ENCODE results near the gene GRIP1.

GRIP1 gene

DNA sequence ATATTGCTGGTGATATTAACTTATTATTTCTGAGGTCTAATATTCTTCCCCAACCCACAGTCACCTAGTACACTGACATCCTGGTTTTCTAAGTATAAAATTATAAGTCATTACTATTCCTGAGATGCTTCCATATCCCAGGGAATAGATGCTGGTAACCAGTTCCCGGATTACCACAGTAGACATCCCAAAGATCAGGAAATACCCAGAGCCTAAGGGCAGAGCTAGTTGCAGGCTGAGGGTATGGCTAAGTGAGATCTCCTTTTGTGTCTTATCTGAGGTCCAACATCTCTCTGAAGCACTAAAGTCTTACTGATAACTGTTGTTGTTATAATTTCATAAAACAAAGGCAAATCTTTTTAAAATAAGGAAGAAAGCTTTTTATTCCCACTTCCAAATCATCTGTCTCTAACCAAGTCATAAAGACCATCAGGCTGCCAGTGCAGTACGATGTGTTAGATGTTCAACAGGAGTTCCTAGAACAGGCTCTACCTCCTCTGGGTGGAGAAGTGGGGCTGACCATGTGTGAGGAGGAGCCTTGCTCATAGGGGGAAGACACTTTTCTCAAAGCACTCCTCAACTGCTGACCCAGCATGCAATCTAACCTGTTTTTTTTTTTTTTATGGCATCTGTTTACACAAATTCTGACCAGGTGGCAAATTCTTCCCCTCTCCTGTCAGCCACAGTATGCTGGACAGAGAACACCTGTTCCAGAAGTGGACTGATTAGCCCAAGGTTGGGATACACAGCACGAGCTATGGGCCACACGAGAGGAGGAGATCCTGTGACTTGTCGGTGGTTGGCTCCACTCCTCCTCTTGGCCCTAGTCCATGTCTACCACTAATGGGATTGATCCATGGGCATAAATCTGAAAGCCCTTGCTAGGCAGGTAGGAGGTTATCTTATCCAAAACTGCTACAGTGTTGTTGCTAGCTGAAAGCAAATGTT lies 16.1 kb upstream of the GRIP1 start:
- no peak overlapping the region for H3K4me3 ChIP-seq
- no peak overlapping the region for H3K4me2 ChIP-seq
- peaks cover 7% of the 10 kb centered on the region; the same call in 1 of the 2 replicates for H3K9me3 ChIP-seq
- peaks cover 21% of the 10 kb centered on the region; the same call in 1 of the 2 replicates for H3K4me1 ChIP-seq
- no peaks in the 10 kb centered on the region for H4K20me1 ChIP-seq
- no peaks in the 10 kb centered on the region for H3K36me3 ChIP-seq
- H3K9ac ChIP-seq = no peak overlapping the region
- H3K27me3 ChIP-seq = no peaks in the 10 kb centered on the region
- H3K27ac ChIP-seq = no peak overlapping the region
- no peak for TF ChIP-seq Cebpa-rat (IDR thresholded peaks at IDR 0.05)

DNA sequence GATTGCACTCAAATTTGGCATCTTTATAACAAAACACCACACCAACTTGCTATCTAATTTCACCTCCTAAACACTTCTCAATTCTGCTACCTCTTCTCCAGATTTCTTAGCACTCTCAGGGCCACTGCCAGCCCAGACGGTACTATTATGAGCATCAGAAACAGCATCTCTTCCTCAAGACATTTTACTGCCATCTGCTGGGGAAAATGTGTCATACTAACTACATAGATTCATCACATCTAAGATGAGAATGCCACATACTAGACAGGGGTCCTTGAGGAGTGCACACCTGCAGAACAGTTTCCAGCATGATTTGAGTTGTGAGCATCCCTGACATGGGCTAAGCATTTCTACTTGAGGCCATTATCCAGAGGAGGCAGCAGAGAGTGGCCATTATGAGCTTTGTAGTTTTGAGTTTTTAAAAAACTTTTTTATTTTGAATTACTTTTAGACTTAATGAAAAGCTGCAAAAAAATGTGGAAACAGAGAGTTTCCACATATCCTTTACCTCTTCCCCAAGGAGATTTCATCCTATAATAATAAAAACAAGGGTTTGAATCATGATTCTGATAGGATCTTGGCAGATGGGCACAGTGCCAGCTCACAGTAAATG lies 15.1 kb upstream of the GRIP1 start:
- H3K9ac ChIP-seq = no peak overlapping the region
- H3K36me3 ChIP-seq = no peaks in the 10 kb centered on the region
- H3K4me1 ChIP-seq = peaks cover 21% of the 10 kb centered on the region; the same call in 1 of the 2 replicates
- no peaks in the 10 kb centered on the region for H3K27me3 ChIP-seq
- H3K27ac ChIP-seq = no peak overlapping the region
- no peak for TF ChIP-seq Cebpa-rat (IDR thresholded peaks at IDR 0.05)
- H3K4me3 ChIP-seq = no peak overlapping the region
- no peaks in the 10 kb centered on the region for H3K9me3 ChIP-seq
- no peak overlapping the region for H3K4me2 ChIP-seq
- no peaks in the 10 kb centered on the region for H4K20me1 ChIP-seq

DNA sequence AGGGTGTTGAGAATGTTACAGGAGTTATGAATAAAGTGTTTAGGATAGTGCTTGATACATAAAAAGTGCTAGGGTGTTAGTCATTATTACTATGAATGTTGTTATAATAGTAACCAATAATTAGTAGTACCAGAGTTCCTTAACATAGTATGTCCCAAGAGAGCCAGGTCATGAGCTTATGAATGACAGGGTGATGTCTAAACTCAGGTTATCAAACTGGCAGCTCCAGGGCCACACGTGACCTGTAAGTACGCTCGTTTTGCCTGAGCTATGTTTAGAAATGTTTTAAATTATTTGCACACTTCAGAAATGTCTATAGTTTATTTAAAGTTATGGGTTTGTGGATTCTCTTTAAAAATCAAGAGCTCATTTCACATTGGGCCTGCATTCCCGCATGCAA lies 14.1 kb upstream of the GRIP1 start:
- Histone ChIP-seq H3K9me3 (no peaks in the 10 kb centered on the region), H3K27me3 (no peaks in the 10 kb centered on the region), H4K20me1 (no peaks in the 10 kb centered on the region), H3K4me1 (peaks cover 21% of the 10 kb centered on the region; the same call in 1 of the 2 replicates), H3K9ac (no peak overlapping the region), H3K36me3 (no peaks in the 10 kb centered on the region), H3K27ac (no peak overlapping the region), H3K4me2 (no peak overlapping the region), H3K4me3 (no peak overlapping the region)
- TF ChIP-seq Cebpa-rat (IDR thresholded peaks at IDR 0.05) = no peak

DNA sequence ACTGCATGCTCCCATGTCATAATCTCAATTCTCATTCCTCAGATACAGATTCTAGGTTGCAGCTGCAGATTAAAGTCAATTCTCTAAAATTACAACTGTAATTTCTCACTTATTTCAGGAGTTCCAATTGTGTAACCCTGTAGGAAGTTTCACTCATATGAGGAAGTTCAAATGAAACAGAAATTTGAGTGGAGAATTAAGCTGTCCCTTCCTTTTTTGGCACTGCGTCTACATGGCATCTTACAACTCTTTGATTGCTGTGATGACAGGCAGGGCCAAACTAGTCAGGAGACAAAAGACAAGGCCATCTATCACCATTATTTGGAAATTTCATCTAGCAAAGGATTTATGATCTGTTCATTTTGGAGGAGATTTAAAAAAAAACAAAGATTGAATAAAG lies 13.3 kb upstream of the GRIP1 start:
- Histone ChIP-seq H3K4me3 (no peak overlapping the region), H3K9ac (no peak overlapping the region), H3K4me1 (peaks cover 16% of the 10 kb centered on the region; the same call in 1 of the 2 replicates), H3K4me2 (no peak overlapping the region; the same call in 1 of the 2 replicates), H3K36me3 (no peaks in the 10 kb centered on the region), H3K27me3 (no peaks in the 10 kb centered on the region), H3K9me3 (no peaks in the 10 kb centered on the region), H3K27ac (no peak overlapping the region), H4K20me1 (no peaks in the 10 kb centered on the region)
- no peak for TF ChIP-seq Cebpa-rat (IDR thresholded peaks at IDR 0.05)

DNA sequence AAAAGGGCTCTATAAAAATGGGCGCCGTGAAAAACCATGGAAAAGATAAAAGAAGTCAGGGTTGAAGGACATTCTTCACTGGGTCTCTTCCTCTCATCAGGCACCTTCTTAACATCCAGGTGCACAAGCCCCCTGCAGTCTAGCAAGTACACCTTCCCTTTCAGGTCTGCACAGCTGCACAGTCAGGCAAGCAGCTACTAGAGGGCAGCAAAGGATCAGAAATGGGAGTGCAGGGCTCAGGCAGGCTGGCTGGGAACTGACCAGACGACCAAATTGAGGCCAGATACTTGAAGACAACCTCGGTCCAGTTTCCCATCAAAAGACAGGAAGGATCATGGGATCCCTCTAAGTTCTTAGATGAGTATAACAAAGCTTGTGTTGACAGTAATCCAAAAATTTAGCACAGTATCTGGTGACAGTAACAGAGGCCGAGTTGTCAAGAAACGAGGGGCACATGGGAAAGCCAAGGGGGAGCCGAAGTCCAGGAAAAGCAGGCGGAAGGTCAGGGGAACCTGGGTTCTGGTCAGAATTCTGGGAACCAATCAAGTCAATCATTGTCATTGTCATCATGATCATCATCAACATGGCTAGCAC lies 10.1 kb upstream of the GRIP1 start:
- H3K27me3 ChIP-seq = no peaks in the 10 kb centered on the region
- no peak overlapping the region for H3K9ac ChIP-seq
- no peak for TF ChIP-seq Cebpa-rat (IDR thresholded peaks at IDR 0.05)
- H4K20me1 ChIP-seq = no peaks in the 10 kb centered on the region
- no peak overlapping the region for H3K4me3 ChIP-seq
- no peak overlapping the region for H3K27ac ChIP-seq
- H3K4me1 ChIP-seq = peaks cover 16% of the 10 kb centered on the region; the same call in 1 of the 2 replicates
- H3K4me2 ChIP-seq = no peak overlapping the region
- H3K9me3 ChIP-seq = no peaks in the 10 kb centered on the region
- no peaks in the 10 kb centered on the region for H3K36me3 ChIP-seq

DNA sequence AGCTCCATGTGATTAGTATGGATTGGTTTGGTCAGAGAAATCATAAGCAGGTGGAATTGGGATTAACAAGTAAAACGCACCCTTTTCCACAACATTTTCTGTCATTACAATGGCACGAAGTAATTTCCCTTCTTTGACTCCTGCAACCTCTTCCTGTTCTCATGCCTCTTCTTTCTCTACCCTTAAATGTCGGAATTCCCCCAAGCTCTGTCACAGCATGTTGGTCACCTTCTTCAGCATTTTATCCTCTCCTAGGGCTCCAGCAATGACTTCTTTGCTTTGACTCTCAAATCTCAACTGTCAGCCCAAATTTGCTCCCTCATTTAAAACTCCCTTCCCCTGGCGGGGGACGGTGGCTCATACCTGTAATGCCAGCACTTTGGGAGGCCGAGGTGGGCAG lies 5.3 kb upstream of the GRIP1 start:
- no peaks in the 10 kb centered on the region for H3K9me3 ChIP-seq
- H3K4me3 ChIP-seq = no peak overlapping the region
- H4K20me1 ChIP-seq = no peaks in the 10 kb centered on the region
- no peak overlapping the region for H3K9ac ChIP-seq
- H3K36me3 ChIP-seq = no peaks in the 10 kb centered on the region
- no peaks in the 10 kb centered on the region for H3K4me1 ChIP-seq
- no peaks in the 10 kb centered on the region for H3K27me3 ChIP-seq
- no peak for TF ChIP-seq Cebpa-rat (IDR thresholded peaks at IDR 0.05)
- no peak overlapping the region for H3K4me2 ChIP-seq
- no peak overlapping the region for H3K27ac ChIP-seq

DNA sequence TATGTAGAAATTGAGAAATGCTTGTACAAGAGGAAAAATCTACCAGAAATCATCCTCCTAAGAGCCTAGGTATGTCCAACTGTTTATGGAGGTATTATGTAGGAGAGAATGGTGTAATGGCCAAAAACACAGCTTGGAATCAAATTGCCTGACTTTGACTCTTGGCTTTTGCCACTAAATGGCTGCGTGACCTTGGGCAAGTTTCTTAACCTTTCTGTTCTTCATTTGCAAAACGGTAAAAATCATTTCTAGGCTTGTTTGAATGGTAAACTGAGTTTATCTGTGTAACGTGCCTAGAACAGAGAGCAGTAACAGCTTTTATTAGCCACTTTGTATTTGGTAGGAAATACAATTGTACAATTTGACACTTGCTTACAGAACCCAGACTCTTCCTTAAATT lies 4.9 kb upstream of the GRIP1 start:
- H3K4me3 ChIP-seq = no peak overlapping the region
- H3K4me1 ChIP-seq = no peaks in the 10 kb centered on the region
- H3K4me2 ChIP-seq = no peak overlapping the region
- no peaks in the 10 kb centered on the region for H3K27me3 ChIP-seq
- no peak for TF ChIP-seq Cebpa-rat (IDR thresholded peaks at IDR 0.05)
- no peaks in the 10 kb centered on the region for H3K36me3 ChIP-seq
- no peaks in the 10 kb centered on the region for H4K20me1 ChIP-seq
- H3K9me3 ChIP-seq = no peaks in the 10 kb centered on the region
- H3K27ac ChIP-seq = no peak overlapping the region
- no peak overlapping the region for H3K9ac ChIP-seq

DNA sequence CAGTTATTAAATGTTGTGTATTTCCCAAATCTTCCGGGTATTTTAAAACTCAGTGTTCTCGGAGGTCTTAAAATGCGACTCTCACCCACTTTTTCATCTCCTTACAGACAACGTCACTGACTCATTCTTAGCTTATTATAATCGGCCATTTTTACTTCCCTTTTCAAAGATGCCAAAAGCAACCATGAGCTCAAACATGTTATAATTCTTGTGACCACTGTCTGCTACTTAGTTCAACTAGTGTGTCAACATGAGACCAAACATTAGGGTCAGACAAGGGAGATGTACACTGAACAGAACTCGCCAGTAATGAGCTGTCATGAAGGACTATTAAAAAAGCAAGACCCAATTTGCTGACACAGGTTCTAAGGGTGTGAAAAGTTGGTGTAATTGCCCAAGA lies 4.2 kb upstream of the GRIP1 start:
- H3K27me3 ChIP-seq = no peaks in the 10 kb centered on the region
- H3K36me3 ChIP-seq = no peaks in the 10 kb centered on the region
- no peak for TF ChIP-seq Cebpa-rat (IDR thresholded peaks at IDR 0.05)
- no peaks in the 10 kb centered on the region for H3K9me3 ChIP-seq
- no peaks in the 10 kb centered on the region for H3K4me1 ChIP-seq
- H4K20me1 ChIP-seq = no peaks in the 10 kb centered on the region
- H3K9ac ChIP-seq = no peak overlapping the region
- no peak overlapping the region for H3K4me3 ChIP-seq
- H3K4me2 ChIP-seq = no peak overlapping the region
- no peak overlapping the region for H3K27ac ChIP-seq

DNA sequence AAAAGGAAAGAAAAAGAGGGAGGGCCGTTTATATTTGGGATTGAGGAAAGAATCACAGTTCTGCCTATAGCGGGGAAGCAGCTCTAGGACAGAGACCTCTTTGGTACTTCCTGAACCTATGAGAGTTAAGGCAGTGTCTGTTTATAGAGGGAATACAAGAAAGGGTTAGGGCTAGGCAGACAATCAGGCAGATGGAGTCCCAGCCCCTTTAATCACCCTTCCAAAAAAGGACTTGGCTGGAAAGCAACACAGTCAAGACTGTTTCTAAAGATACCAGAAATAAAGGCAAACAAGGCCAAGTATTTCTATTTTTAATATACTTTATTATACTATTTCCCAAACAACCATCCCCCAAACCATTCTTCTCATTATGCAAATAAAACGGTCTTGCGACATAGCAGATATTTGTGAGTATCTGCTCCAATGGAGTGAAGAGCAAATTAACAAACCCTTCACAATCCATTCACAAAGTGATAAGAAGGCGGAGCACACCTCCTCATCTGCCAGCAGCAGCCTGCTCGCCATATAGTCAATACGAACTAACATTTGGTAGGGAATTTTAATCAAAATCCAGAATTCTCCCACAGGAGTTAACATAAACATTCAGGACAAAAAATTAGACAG lies 697 bp upstream of the GRIP1 start:
- no peak overlapping the region for H3K27ac ChIP-seq
- no peak overlapping the region for H3K9ac ChIP-seq
- no peak overlapping the region for H3K4me3 ChIP-seq
- H4K20me1 ChIP-seq = no peaks in the 10 kb centered on the region
- no peaks in the 10 kb centered on the region for H3K36me3 ChIP-seq
- no peaks in the 10 kb centered on the region; the same call in 1 of the 2 replicates for H3K27me3 ChIP-seq
- H3K9me3 ChIP-seq = no peaks in the 10 kb centered on the region
- no peak for TF ChIP-seq Cebpa-rat (IDR thresholded peaks at IDR 0.05)
- H3K4me1 ChIP-seq = no peaks in the 10 kb centered on the region; the same call in 1 of the 2 replicates
- no peak overlapping the region for H3K4me2 ChIP-seq

All from BLaER1 (cell line).